ENCODE data around the gene ALDH1L1.

Gene ALDH1L1

GRCh38 chr3:126149960-126150515 is 30.3 kb downstream of the ALDH1L1 start:
- H3K36me3 ChIP-seq: no peaks in the 10 kb centered on the region

DNA sequence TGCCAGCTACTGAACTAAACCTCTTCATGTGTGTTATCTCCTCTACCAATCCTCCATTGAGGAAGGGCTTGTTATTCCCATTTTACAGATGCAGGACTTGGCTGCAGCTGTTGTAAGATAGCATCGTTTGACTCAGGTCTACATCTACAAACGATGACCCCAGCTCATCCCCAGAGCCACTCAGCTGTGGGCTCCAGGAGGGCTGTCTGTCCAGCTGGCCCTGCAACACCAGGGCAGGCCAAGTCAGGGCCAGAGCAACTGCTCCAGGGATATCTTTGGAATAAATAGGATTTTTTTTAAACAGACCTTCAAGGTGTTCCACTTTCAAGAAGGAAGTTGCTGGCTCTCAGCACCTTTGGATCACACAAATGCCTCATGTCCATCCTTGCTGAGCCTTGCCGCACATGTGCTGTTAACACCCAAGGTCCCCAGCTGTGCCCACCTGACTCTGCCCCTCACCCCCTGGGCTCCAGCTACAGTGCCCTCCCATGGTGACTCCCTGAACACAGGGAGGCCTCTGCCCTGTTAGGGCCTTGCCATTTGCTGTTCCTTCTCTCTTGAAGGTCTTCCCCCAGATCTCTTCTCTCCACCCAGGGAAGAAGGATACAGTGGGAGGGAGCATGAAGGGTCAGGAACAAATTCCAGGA is 31.0 kb downstream of the ALDH1L1 start:
- no peak overlapping the region for H3K4me3 ChIP-seq (ENCODE audit: low read depth in 1 of 2, low read length in 1 of 2)
- H3K27ac ChIP-seq: no peak overlapping the region
- peaks cover 10% of the 10 kb centered on the region for H3K27me3 ChIP-seq
- no peaks in the 10 kb centered on the region for H3K4me1 ChIP-seq (ENCODE audit: control insufficient read depth in 1 of 2, insufficient read depth in 1 of 2, low read depth in 1 of 2, low read length in 1 of 2)
- no peaks in the 10 kb centered on the region for H3K9me3 ChIP-seq
- TF ChIP-seq, protein P1, sequence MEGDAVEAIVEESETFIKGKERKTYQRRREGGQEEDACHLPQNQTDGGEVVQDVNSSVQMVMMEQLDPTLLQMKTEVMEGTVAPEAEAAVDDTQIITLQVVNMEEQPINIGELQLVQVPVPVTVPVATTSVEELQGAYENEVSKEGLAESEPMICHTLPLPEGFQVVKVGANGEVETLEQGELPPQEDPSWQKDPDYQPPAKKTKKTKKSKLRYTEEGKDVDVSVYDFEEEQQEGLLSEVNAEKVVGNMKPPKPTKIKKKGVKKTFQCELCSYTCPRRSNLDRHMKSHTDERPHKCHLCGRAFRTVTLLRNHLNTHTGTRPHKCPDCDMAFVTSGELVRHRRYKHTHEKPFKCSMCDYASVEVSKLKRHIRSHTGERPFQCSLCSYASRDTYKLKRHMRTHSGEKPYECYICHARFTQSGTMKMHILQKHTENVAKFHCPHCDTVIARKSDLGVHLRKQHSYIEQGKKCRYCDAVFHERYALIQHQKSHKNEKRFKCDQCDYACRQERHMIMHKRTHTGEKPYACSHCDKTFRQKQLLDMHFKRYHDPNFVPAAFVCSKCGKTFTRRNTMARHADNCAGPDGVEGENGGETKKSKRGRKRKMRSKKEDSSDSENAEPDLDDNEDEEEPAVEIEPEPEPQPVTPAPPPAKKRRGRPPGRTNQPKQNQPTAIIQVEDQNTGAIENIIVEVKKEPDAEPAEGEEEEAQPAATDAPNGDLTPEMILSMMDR (IDR thresholded peaks at IDR 0.05): no peak
- H3K36me3 ChIP-seq: no peaks in the 10 kb centered on the region

More at GRCh38 chr3:126149960-126150515, 30.3 kb downstream of the ALDH1L1 start:
- no peaks in the 10 kb centered on the region for H3K4me1 ChIP-seq (ENCODE audit: control insufficient read depth in 1 of 2, insufficient read depth in 1 of 2, low read depth in 1 of 2, low read length in 1 of 2)
- no peak overlapping the region for H3K4me3 ChIP-seq (ENCODE audit: low read depth in 1 of 2, low read length in 1 of 2)
- no peak overlapping the region for H3K27ac ChIP-seq
- no peaks in the 10 kb centered on the region for H3K9me3 ChIP-seq
- H3K27me3 ChIP-seq: peaks cover 3% of the 10 kb centered on the region
- TF ChIP-seq, protein P1 (IDR thresholded peaks at IDR 0.05): no peak

- Histone ChIP-seq H3K27me3 (peaks cover 22% of the 10 kb centered on the region), H3K4me3 (ENCODE audit: low read depth in 1 of 2, low read length in 1 of 2) (no peak overlapping the region), H3K4me1 (ENCODE audit: control insufficient read depth in 1 of 2, insufficient read depth in 1 of 2, low read depth in 1 of 2, low read length in 1 of 2) (no peaks in the 10 kb centered on the region), H3K27ac (no peak overlapping the region), H3K36me3 (no peaks in the 10 kb centered on the region), H3K9me3 (no peaks in the 10 kb centered on the region)
- TF ChIP-seq, protein P1 (IDR thresholded peaks at IDR 0.05): no peak
Observed at GRCh38 chr3:126147932-126148683, 32.3 kb downstream of the ALDH1L1 start.

DNA sequence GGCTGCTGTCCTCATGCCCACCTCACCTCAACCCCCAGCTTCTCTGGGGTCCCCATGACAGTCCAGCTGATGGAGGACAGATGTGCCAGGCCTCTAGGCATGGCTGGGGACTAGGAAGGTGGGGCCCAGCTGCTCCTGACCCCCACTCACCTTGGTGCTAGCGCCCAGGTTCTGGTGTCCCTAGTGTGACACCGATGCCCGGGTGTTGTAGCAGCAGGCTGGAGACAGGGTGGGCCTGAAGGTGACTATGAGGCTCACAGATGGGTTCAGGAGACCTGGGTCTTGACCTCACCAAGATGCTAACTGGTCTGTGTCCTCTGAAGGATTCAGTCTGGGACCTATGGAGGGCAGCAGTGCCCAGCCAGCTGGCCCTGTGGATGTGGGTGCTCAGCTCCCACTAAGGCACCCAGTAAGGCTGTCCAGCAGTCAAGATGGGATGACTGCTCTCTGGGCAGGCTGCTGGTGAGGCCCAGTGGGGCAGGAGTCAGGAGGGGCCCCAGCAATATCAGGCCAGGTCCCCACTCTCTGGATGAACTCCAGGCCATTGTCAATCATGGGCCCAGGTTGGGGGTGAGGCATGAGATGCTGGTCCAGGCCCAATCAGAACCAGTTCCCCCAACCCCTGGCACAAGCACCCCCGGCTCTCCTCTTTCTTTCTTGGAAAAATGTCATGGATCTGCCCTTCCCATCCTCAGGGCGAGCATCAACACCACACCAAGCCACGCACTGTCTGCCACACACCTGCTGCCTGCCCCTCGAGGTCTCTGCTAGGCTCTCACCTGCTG is 33.0 kb downstream of the ALDH1L1 start:
- TF ChIP-seq, protein P1 (IDR thresholded peaks at IDR 0.05): no peak
- H3K27ac ChIP-seq: no peak overlapping the region

DNA sequence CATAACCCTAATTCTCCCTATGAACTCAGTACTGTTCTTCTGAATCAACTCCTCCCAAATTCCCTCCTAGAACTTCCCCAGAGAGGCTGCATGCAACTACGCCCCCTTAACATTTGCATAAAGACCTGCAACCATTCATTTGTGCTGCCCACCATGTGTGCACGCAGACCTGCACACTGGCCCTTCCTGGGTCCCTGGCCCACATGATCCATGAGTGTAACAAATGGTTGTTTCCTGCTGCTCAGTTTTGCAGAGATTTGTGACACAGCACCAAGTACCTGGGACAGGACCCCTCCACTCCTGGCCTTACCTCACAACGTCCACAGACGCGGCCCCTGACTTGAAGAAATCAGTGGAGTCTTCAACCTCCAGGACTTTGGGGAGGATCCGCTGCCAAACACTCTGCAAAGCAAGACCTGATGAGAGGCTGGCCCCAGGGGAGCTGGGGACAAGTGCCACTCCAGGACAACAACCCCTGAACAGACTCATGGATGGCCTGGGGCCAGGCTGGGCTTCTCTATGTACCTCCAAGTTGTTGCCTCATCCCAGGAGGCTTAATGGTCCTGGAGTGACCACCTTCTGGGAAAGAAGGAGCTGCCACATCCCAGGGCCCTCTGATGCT is 33.8 kb downstream of the ALDH1L1 start:
- H3K4me3 ChIP-seq (ENCODE audit: low read depth in 1 of 2, low read length in 1 of 2): no peak overlapping the region
- no peaks in the 10 kb centered on the region for H3K36me3 ChIP-seq
- no peaks in the 10 kb centered on the region for H3K4me1 ChIP-seq (ENCODE audit: control insufficient read depth in 1 of 2, insufficient read depth in 1 of 2, low read depth in 1 of 2, low read length in 1 of 2)
- TF ChIP-seq, protein P1 (IDR thresholded peaks at IDR 0.05): no peak
- no peaks in the 10 kb centered on the region for H3K9me3 ChIP-seq
- H3K27me3 ChIP-seq: peaks cover 37% of the 10 kb centered on the region
- no peak overlapping the region for H3K27ac ChIP-seq

More for the DNA sequence above, 33.0 kb downstream of the ALDH1L1 start:
- H3K9me3 ChIP-seq: no peaks in the 10 kb centered on the region
- H3K36me3 ChIP-seq: no peaks in the 10 kb centered on the region
- no peak overlapping the region for H3K4me3 ChIP-seq (ENCODE audit: low read depth in 1 of 2, low read length in 1 of 2)
- H3K4me1 ChIP-seq (ENCODE audit: control insufficient read depth in 1 of 2, insufficient read depth in 1 of 2, low read depth in 1 of 2, low read length in 1 of 2): no peaks in the 10 kb centered on the region
- peaks cover 30% of the 10 kb centered on the region for H3K27me3 ChIP-seq

Measured in neutrophil (primary cell).